ENCODE measurements around the gene STYXL1.

- TF ChIP-seq CTCF (IDR thresholded peaks at IDR 0.05; ENCODE audit: low read depth, low read length, poor library complexity, severe bottlenecking), result no peak
- no peak for TF ChIP-seq EZH2phosphoT487 (IDR thresholded peaks at IDR 0.05; ENCODE audit: borderline replicate concordance, low read length)
Observed at GRCh38 chr7:76057103-76057812, 9.5 kb upstream of the STYXL1 start.
